Left lobe of liver (tissue), 1 donor: ENCODE data around the gene TMEM192. TPM values are rescaled to one million over a fixed set of nuclear protein-coding genes. Genes with fewer than 3 reads are reported as not detected.

Experiments used
- total RNA-seq: library from RNA; stranded (reverse); gene quantifications from one replicate; pipeline ENCODE4 v1.2.1, GENCODE V29; 2021
- donor health status: DM: no; HTN: yes; CAD: no.

The TMEM192 gene
- total RNA-seq, 1 donor from 2014 or later: 26.5 TPM

Other genes starting within 250 kb of the TMEM192 start
- not detected for gene APELA, start 235.7 kb downstream of the TMEM192 start, total RNA-seq
- 0.15 TPM for gene TRIM61, start 135.2 kb downstream of the TMEM192 start, total RNA-seq
- not detected for gene TRIM60, start 80.9 kb downstream of the TMEM192 start, total RNA-seq
- gene TRIM75, start 59.0 kb downstream of the TMEM192 start, total RNA-seq: not detected
- gene KLHL2, start 94.7 kb upstream of the TMEM192 start, total RNA-seq: 23.0 TPM
- gene MSMO1, start 214.8 kb upstream of the TMEM192 start, total RNA-seq: 93.5 TPM